Activated naive CD4-positive, alpha-beta T cell treated with anti-CD3 and anti-CD28 coated beads, Interleukin-2, amount 50 U/mL, for 72 hours (primary cell): ENCODE data around the gene TEKT2. TPM values are rescaled to one million over a fixed set of nuclear protein-coding genes. Genes with fewer than 3 reads are reported as not detected.
A peak's percentile ranks its signal among the peaks of the same experiment; 100 is the strongest.

ENCODE experiments used
- ATAC-seq, 2 donors: fragments of 150-1000 bp; cut with Tn5 transposase; 2 replicates each; pipeline ENCODE4 v1.10.0; 2021; ENCODE audit warnings: mild to moderate bottlenecking in 2 of 2, moderate library complexity in 2 of 2
- DNase-seq, 2 donors: peaks; one replicate each; pipeline ENCODE4 v3.0.0; 2021 to 2022; ENCODE audit warnings: low spot score in 2 of 2
- H3K27ac Mint-ChIP-seq, 2 donors: one replicate each; pipeline ENCODE4 v1.8.0; 2022; ENCODE audit warnings: mild to moderate bottlenecking in 2 of 2, mixed read lengths in 2 of 2
- H3K36me3 Mint-ChIP-seq, 2 donors: one replicate each; pipeline ENCODE4 v1.8.0; 2022; ENCODE audit warnings: mixed read lengths in 2 of 2
- H3K9me3 Mint-ChIP-seq, 2 donors: one replicate each; pipeline ENCODE4 v1.8.0; 2022; ENCODE audit warnings: mixed read lengths in 2 of 2
- total RNA-seq, 2 donors: library from RNA; stranded (reverse); gene quantifications; one replicate each; pipeline ENCODE4 v1.2.3, GENCODE V29; 2022

TEKT2 gene
- total RNA-seq, 2 donors from 2014 or later, result 0.27 TPM; not detected in 1

- no peaks in the 10 kb centered on the region for H3K9me3 Mint-ChIP-seq
- no peak for ATAC-seq
- peaks cover 8 to 10% of the 10 kb centered on the region in 2 donors for H3K36me3 Mint-ChIP-seq
- DNase-seq, result no peak
- no peak overlapping the region for H3K27ac Mint-ChIP-seq
Measured at GRCh38 chr1:36085126-36085525, 1.2 kb downstream of the TEKT2 start.

GRCh38 chr1:36085686-36086526, 2.0 kb downstream of the TEKT2 start:
- DNase-seq, result no peak
- ATAC-seq, result no peak
- peaks cover 8 to 10% of the 10 kb centered on the region in 2 donors for H3K36me3 Mint-ChIP-seq
- H3K9me3 Mint-ChIP-seq, result no peaks in the 10 kb centered on the region
- H3K27ac Mint-ChIP-seq, result no peak overlapping the region

- DNase-seq (no peak), ATAC-seq (no peak)
- H3K36me3 Mint-ChIP-seq, result peaks cover 8 to 10% of the 10 kb centered on the region in 2 donors
- no peak overlapping the region for H3K27ac Mint-ChIP-seq
- no peaks in the 10 kb centered on the region for H3K9me3 Mint-ChIP-seq
Measured at GRCh38 chr1:36086529-36087232, 2.8 kb downstream of the TEKT2 start.

GRCh38 chr1:36087233-36088123, 3.6 kb downstream of the TEKT2 start:
- H3K27ac Mint-ChIP-seq, result peak overlapping the region in 1 of 2 donors; percentile 88

GRCh38 chr1:36088265-36088576, 4.3 kb downstream of the TEKT2 start:
- DNase-seq (peak in 1 of 2 donors; percentile 30), ATAC-seq (peak; percentile 17 to 55)
- Mint-ChIP-seq H3K36me3 (peaks cover 8 to 10% of the 10 kb centered on the region in 2 donors), H3K27ac (peak overlapping the region in 1 of 2 donors; percentile 88), H3K9me3 (no peaks in the 10 kb centered on the region)

More at GRCh38 chr1:36087233-36088123, 3.6 kb downstream of the TEKT2 start:
- DNase-seq (no peak), ATAC-seq (no peak)
- Mint-ChIP-seq H3K9me3 (no peaks in the 10 kb centered on the region), H3K36me3 (peaks cover 8 to 10% of the 10 kb centered on the region in 2 donors)

- no peaks in the 10 kb centered on the region for H3K9me3 Mint-ChIP-seq
- DNase-seq, result peak; percentile 89 to 93
- peaks cover 8 to 10% of the 10 kb centered on the region in 2 donors for H3K36me3 Mint-ChIP-seq
- ATAC-seq, result peak; percentile 91 to 93
- H3K27ac Mint-ChIP-seq, result peak within 1 kb of the TSS; percentile 88 to 96
Measured at GRCh38 chr1:36088577-36089392, 4.9 kb downstream of the TEKT2 start, which contains the start of gene ADPRS. TSS of gene ADPRS (plus strand) at chr1:36088892. CDS start at chr1:36088905, 13 bp downstream.

GRCh38 chr1:36089393-36090121, 5.7 kb downstream of the TEKT2 start:
- H3K9me3 Mint-ChIP-seq, result no peaks in the 10 kb centered on the region
- no peak for DNase-seq

GRCh38 chr1:36091141-36091540, 7.2 kb downstream of the TEKT2 start:
- ATAC-seq (no peak), DNase-seq (no peak)
- Mint-ChIP-seq H3K27ac (peak overlapping the region in 1 of 2 donors; percentile 65), H3K36me3 (peaks cover 8 to 10% of the 10 kb centered on the region in 2 donors), H3K9me3 (no peaks in the 10 kb centered on the region)

More at GRCh38 chr1:36089393-36090121, 5.7 kb downstream of the TEKT2 start:
- Mint-ChIP-seq H3K36me3 (peaks cover 8 to 10% of the 10 kb centered on the region in 2 donors), H3K27ac (peak overlapping the region; percentile 88 to 96)
- ATAC-seq, result no peak

- Mint-ChIP-seq H3K9me3 (no peaks in the 10 kb centered on the region), H3K36me3 (peaks cover 8 to 10% of the 10 kb centered on the region in 2 donors), H3K27ac (peak overlapping the region in 1 of 2 donors; percentile 65)
- DNase-seq (peak in 1 of 2 donors; percentile 49), ATAC-seq (no peak)
Measured at GRCh38 chr1:36091698-36092097, 7.8 kb downstream of the TEKT2 start.

GRCh38 chr1:36092166-36092797, 8.4 kb downstream of the TEKT2 start:
- Mint-ChIP-seq H3K36me3 (peaks cover 8 to 10% of the 10 kb centered on the region in 2 donors), H3K27ac (peak overlapping the region; percentile 47 to 72)
- no peak for ATAC-seq

GRCh38 chr1:36092798-36093185, 8.9 kb downstream of the TEKT2 start:
- Mint-ChIP-seq H3K36me3 (peaks cover 8 to 10% of the 10 kb centered on the region in 2 donors), H3K27ac (peak overlapping the region in 1 of 2 donors; percentile 47), H3K9me3 (no peaks in the 10 kb centered on the region)
- ATAC-seq, result no peak
- no peak for DNase-seq

More at GRCh38 chr1:36092166-36092797, 8.4 kb downstream of the TEKT2 start:
- H3K9me3 Mint-ChIP-seq, result no peaks in the 10 kb centered on the region
- DNase-seq, result peak in 1 of 2 donors; percentile 51

GRCh38 chr1:36093226-36093625, 9.3 kb downstream of the TEKT2 start:
- Mint-ChIP-seq H3K36me3 (peaks cover 8 to 10% of the 10 kb centered on the region in 2 donors), H3K9me3 (no peaks in the 10 kb centered on the region), H3K27ac (peak overlapping the region; percentile 47 to 52)
- ATAC-seq, result no peak
- peak in 1 of 2 donors; percentile 37 for DNase-seq

- DNase-seq (no peak), ATAC-seq (no peak)
- Mint-ChIP-seq H3K27ac (peak overlapping the region in 1 of 2 donors; percentile 29), H3K36me3 (peaks cover 8 to 10% of the 10 kb centered on the region in 2 donors), H3K9me3 (no peaks in the 10 kb centered on the region)
Measured at GRCh38 chr1:36093929-36094328, 10.0 kb downstream of the TEKT2 start.

GRCh38 chr1:36094621-36095061, 10.7 kb downstream of the TEKT2 start:
- Mint-ChIP-seq H3K36me3 (peaks cover 2 to 5% of the 10 kb centered on the region in 2 donors), H3K27ac (peak overlapping the region in 1 of 2 donors; percentile 35), H3K9me3 (no peaks in the 10 kb centered on the region)
- DNase-seq (no peak), ATAC-seq (no peak)
